Pancreas (tissue), 10 donors: ENCODE measurements around the gene CALD1. TPM values are rescaled to one million over a fixed set of nuclear protein-coding genes. Genes with fewer than 3 reads are reported as not detected.

Source experiments
- ATAC-seq, 4 donors: fragments of 200-7000 bp; cut with Tn5 transposase; one replicate each; pipeline versions ENCODE4 v1.8.0 to v1.9.1; 2020; ENCODE audit warnings: mild to moderate bottlenecking in 4 of 4, moderate library complexity in 4 of 4
- DNase-seq, 6 donors: peaks; one replicate each; pipeline ENCODE4 v3.0.0-alpha.2; 2020
- FAIRE-seq: peaks from 2 replicates; lab custom pipeline; 2012; peaks lifted over from hg19 to GRCh38; lab: Jason Lieb, UNC
- H3K27ac ChIP-seq, 4 donors: fragments of 200-600 bp; sonication (generic); 1 replicate in 3 of 4; 2 replicates in 1 of 4; pipeline versions ENCODE4 v1.5.0 to v1.8.0; 2020
- H3K27me3 ChIP-seq, 4 donors: fragments of 200-600 bp; one replicate each; pipeline ENCODE4 v1.8.0; 2021
- H3K36me3 ChIP-seq, 3 donors: fragments of 200-600 bp; sonication (generic) in 1 of 3; one replicate each; pipeline versions ENCODE4 v1.5.0 to v1.8.0; 2020 to 2021
- H3K4me1 ChIP-seq, 3 donors: fragments of 200-600 bp; one replicate each; pipeline ENCODE4 v1.8.0; 2021
- H3K4me3 ChIP-seq, 4 donors: fragments of 200-600 bp; sonication (generic) in 2 of 4; one replicate each; pipeline versions ENCODE4 v1.5.0 to v1.8.0; 2020 to 2021
- H3K9me3 ChIP-seq, 4 donors: fragments of 200-600 bp; one replicate each; pipeline ENCODE4 v1.8.0; 2021
- WGBS, 2 donors: extraction: QIAGEN DNeasy Blood & Tissue Kit; methylation state at CpG; one replicate each; pipeline ENCODE4 v1.1.7; 2013; 5-methylcytosine and 5-hydroxymethylcytosine counted together
- intact Hi-C, 3 donors: fragments of 100-400 bp; cut with DNase I; formaldehyde crosslinking; loops; one replicate each; pipeline versions ENCODE4 v1.11.1 to v1.14.2; 2022
- polyA plus RNA-seq, 2 donors: library from polyadenylated mRNA; stranded (reverse); fragments of 200-250 nt; gene quantifications; one replicate each; pipeline ENCODE4 v1.2.3, GENCODE V29; 2013
- total RNA-seq, 6 donors: library from RNA; stranded (reverse); fragmentation: NEBNext Ultra II Directional in 4 of 6; extraction: Animal tissue kit (Norgen Biotek cat#: 25700) in 4 of 6; gene quantifications; one replicate each; pipeline versions ENCODE4 v1.2.1 to v1.2.4, GENCODE V29; 2021 to 2023
- TF ChIP-seq, protein P1 (sequence below), 4 donors: fragments of 200-600 bp; sonication (generic) in 3 of 4; IDR thresholded peaks; one replicate each; pipeline versions ENCODE4 v1.5.0 to v1.8.0; 2021; ENCODE audit warnings: antibody characterized with exemption in 4 of 4
- donor health status: healthy with polysubstance abuse.
- donor health status: DM: no; HTN: no; CAD: no; lungs with moderate emphysema.
- donor health status: DM: no; HTN: no; CAD: no.
- donor health status: control.
- donor health status: control.
- donor health status: Bipolar disorder and iron deficiency.
- donor health status: DM: yes; HTN: yes; CAD: no.
- donor health status: DM: no; HTN: no; CAD: no.
- donor health status: DM: no; HTN: no; CAD: no.
- donor health status: DM: yes; HTN: yes; CAD: no.

The CALD1 gene
- total and polyA plus RNA-seq, 8 donors: 17.0 to 85.8 (median 33.2) TPM

DNA sequence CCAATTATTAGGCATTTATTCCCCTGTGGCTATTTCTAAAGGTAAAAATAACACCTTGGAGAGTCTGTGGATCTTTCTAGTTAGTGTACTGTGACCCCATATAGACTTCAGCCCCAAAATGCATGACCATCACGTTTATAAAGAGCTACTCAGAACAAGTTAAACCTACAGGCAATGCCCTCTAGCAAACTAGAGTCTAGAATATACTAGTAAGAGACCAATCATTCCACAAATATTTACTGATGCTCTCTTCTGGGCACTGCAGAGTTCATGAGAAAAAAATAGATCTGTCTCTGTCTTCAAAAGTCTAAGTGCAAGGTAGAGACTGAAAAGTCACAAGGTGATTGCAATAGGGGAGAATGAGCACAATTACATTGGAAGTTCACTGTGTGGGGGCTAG, 20.5 kb upstream of the CALD1 start:
- Histone ChIP-seq H3K9me3 (no peaks in the 10 kb centered on the region), H3K27ac (no peak overlapping the region), H3K36me3 (no peaks in the 10 kb centered on the region), H3K27me3 (no peaks in the 10 kb centered on the region), H3K4me1 (peaks cover 0 to 5% (median 0%) of the 10 kb centered on the region in 3 donors), H3K4me3 (no peak overlapping the region)
- 31 to 43% methylated on average over 1 of the region's 1 CpG for WGBS, 2 donors
- intact Hi-C loops: no loop called here
- no peak for ATAC-seq
- no peak for FAIRE-seq
- TF ChIP-seq, protein P1, sequence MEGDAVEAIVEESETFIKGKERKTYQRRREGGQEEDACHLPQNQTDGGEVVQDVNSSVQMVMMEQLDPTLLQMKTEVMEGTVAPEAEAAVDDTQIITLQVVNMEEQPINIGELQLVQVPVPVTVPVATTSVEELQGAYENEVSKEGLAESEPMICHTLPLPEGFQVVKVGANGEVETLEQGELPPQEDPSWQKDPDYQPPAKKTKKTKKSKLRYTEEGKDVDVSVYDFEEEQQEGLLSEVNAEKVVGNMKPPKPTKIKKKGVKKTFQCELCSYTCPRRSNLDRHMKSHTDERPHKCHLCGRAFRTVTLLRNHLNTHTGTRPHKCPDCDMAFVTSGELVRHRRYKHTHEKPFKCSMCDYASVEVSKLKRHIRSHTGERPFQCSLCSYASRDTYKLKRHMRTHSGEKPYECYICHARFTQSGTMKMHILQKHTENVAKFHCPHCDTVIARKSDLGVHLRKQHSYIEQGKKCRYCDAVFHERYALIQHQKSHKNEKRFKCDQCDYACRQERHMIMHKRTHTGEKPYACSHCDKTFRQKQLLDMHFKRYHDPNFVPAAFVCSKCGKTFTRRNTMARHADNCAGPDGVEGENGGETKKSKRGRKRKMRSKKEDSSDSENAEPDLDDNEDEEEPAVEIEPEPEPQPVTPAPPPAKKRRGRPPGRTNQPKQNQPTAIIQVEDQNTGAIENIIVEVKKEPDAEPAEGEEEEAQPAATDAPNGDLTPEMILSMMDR (IDR thresholded peaks at IDR 0.05): no peak
- no peak for DNase-seq

DNA sequence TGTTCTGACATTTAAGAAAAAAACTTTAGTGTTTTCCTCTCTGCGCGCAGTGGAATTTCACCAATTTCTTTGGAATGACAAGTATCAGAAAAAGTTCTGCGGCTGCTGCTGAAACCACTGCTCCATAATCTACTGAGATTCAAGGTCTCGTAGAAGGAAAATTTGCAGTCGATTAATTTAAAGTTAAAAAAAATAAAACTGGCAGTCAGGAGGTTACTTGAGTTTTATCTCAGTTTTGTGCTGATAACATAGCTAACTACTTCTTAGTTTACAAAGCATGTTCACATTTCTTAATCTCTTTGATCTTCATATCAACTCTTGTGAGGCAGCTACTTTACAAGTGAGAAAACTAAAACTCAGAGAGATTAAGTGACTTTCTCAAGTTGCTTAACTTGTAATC, 18.2 kb upstream of the CALD1 start:
- H3K4me1 ChIP-seq: peaks cover 0 to 5% (median 0%) of the 10 kb centered on the region in 3 donors
- intact Hi-C loops: no loop called here
- DNase-seq: no peak
- no peak for FAIRE-seq
- no peak overlapping the region for H3K4me3 ChIP-seq
- H3K27ac ChIP-seq: no peak overlapping the region
- TF ChIP-seq, protein P1 (IDR thresholded peaks at IDR 0.05): no peak
- no peaks in the 10 kb centered on the region for H3K27me3 ChIP-seq
- ATAC-seq: peak in 1 of 4 donors; percentile 18
- no peaks in the 10 kb centered on the region for H3K36me3 ChIP-seq
- H3K9me3 ChIP-seq: no peaks in the 10 kb centered on the region
- 33 to 43% methylated on average over 5 of the region's 5 CpGs for WGBS, 2 donors

DNA sequence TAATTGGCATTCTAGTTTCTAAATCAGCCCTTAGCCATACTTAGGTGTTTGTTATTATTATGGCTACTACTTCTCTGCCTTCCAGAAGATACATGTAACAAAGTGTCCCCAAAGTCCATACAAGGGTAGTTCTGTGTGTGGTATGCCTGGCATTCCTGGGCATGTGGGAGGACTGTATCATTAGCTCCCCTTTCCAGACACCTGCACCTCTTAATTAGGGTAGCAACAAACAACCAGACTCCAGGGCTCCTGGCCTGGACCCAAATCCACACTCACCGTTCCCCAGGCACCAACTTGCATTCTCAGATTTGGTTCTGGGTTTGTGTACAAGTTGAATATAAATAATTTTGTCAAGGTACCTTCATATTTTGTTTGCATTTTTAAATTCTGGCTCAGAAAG, 15.5 kb upstream of the CALD1 start:
- Histone ChIP-seq H3K27ac (no peak overlapping the region), H3K27me3 (no peaks in the 10 kb centered on the region), H3K4me3 (no peak overlapping the region), H3K9me3 (no peaks in the 10 kb centered on the region), H3K4me1 (peaks cover 0 to 5% (median 0%) of the 10 kb centered on the region in 3 donors), H3K36me3 (no peaks in the 10 kb centered on the region)
- FAIRE-seq (no peak), DNase-seq (no peak), ATAC-seq (no peak)
- intact Hi-C loops: no loop called here
- WGBS, 2 donors: 83 to 84% methylated on average over 1 of the region's 1 CpG
- TF ChIP-seq, protein P1 (IDR thresholded peaks at IDR 0.05): no peak

DNA sequence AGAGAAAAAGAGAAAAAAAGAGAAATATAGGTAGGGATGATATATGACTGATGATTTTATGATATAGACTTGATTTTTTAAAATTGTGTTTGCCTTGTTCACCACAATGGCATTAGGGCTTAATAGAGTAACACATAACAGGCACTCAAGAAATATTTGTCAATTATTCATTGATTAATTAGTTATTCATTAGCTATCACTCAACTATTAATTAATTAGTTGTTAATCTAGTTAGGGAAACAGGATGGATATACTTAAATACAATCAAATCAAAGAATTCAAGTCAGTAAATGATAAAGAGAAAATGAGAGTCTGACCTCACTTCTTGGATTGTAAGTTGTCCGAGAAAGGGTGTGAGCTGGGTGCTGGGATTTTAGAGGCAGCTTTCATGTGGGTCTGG, 15.1 kb upstream of the CALD1 start:
- WGBS, 2 donors: 75 to 86% methylated on average over 1 of the region's 1 CpG
- intact Hi-C loops: no loop called here
- Histone ChIP-seq H3K27me3 (no peaks in the 10 kb centered on the region), H3K27ac (no peak overlapping the region), H3K36me3 (no peaks in the 10 kb centered on the region), H3K9me3 (no peaks in the 10 kb centered on the region), H3K4me3 (no peak overlapping the region), H3K4me1 (peaks cover 0 to 5% (median 0%) of the 10 kb centered on the region in 3 donors)
- ATAC-seq (no peak), DNase-seq (no peak), FAIRE-seq (no peak)
- TF ChIP-seq, protein P1 (IDR thresholded peaks at IDR 0.05): no peak

DNA sequence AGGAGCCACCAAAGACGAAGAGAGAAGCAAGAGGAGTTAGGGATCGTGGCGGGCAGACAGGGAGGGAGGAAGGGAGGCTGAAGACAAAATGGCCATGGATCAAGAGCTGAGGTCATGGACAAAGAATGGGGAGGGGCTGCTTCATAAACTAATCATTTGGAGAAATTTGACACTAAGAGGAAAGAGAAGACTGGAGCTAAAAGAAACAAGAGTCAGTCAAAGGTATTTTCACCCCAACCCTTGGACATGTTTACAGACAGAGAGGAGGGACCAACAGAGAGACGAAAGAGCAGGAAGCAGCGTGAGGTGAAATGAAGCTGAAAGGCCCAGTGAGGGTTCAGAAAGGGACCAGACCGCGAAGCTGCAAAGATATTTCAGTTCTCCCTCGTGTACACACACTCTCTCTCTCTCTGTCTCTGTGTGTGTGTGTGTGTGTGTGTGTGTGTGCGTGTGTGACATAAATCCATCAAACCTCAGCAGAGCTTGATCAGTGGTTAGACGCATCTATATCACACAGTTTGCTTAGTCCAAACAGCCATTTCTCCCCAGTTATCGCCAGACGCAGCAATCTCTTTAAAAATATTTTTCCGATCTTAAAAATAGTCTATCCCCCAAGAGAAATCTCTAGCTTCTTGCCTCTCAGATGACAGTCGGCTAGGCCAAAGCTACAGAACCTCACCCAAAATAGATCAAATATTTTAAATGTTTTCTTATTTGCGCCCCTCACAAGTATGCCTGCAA, 12.5 kb upstream of the CALD1 start:
- TF ChIP-seq, protein P1 (IDR thresholded peaks at IDR 0.05): no peak
- 68 to 73% methylated on average over 15 of the region's 15 CpGs for WGBS, 2 donors
- no peaks in the 10 kb centered on the region for H3K4me1 ChIP-seq
- no peak for FAIRE-seq
- H3K27ac ChIP-seq: no peak overlapping the region
- no peak overlapping the region for H3K4me3 ChIP-seq
- peak in 1 of 4 donors; percentile 22 for ATAC-seq
- no peak for DNase-seq
- H3K9me3 ChIP-seq: no peaks in the 10 kb centered on the region
- intact Hi-C loops: no loop called here
- H3K36me3 ChIP-seq: no peaks in the 10 kb centered on the region
- no peaks in the 10 kb centered on the region for H3K27me3 ChIP-seq
